Cardiac fibroblast (primary cell): ENCODE data around the gene VPS33B.
A peak's percentile ranks its signal among the peaks of the same experiment; 100 is the strongest.

ENCODE experiments used
- DNase-seq, 2 donors: peaks; one replicate each; pipeline versions ENCODE4 v3.0.0 to v3.0.0-alpha.2; 2010; ENCODE audit warnings: low read depth in 2 of 2
- H3K4me3 ChIP-seq, 2 donors: replicated peaks in 1 of 2; 1 replicate in 1 of 2; 2 replicates in 1 of 2; pipeline ENCODE4 v1.5.1; 2011; ENCODE audit warnings: low read depth in 2 of 2, low read length in 2 of 2, mild to moderate bottlenecking in 2 of 2, moderate library complexity in 1 of 2
- CTCF ChIP-seq: IDR thresholded peaks from one replicate; pipeline ENCODE4 v1.5.1; 2011; ENCODE audit warnings: low read depth, mild to moderate bottlenecking, low read length, inconsistent platforms

Gene VPS33B

GRCh38 chr15:90986790-90987507, 35.4 kb downstream of the VPS33B start:
- no peak for DNase-seq
- no peak for TF ChIP-seq CTCF

GRCh38 chr15:90982135-90982534, 40.3 kb downstream of the VPS33B start:
- TF ChIP-seq CTCF, result no peak
- DNase-seq, result peak; percentile 50 to 73
- no peak overlapping the region for H3K4me3 ChIP-seq

More at GRCh38 chr15:90986790-90987507, 35.4 kb downstream of the VPS33B start:
- H3K4me3 ChIP-seq, result no peak overlapping the region

GRCh38 chr15:90981681-90982080, 40.7 kb downstream of the VPS33B start:
- no peak overlapping the region for H3K4me3 ChIP-seq
- TF ChIP-seq CTCF, result no peak
- DNase-seq, result no peak

- no peak for TF ChIP-seq CTCF
- no peak overlapping the region for H3K4me3 ChIP-seq
- no peak for DNase-seq
These were observed 42.8 kb downstream of the VPS33B start for GRCh38 chr15:90979582-90979981.

- no peak overlapping the region for H3K4me3 ChIP-seq
- TF ChIP-seq CTCF, result no peak
- DNase-seq, result no peak
These were observed 48.2 kb downstream of the VPS33B start for GRCh38 chr15:90974216-90974615.

- TF ChIP-seq CTCF, result no peak
- no peak overlapping the region for H3K4me3 ChIP-seq
- DNase-seq, result no peak
These were observed 50.3 kb downstream of the VPS33B start for GRCh38 chr15:90972133-90972532.

GRCh38 chr15:90970274-90970673, 52.1 kb downstream of the VPS33B start:
- no peak overlapping the region for H3K4me3 ChIP-seq
- no peak for TF ChIP-seq CTCF

More at GRCh38 chr15:90970274-90970673, 52.1 kb downstream of the VPS33B start:
- no peak for DNase-seq
